Upper lobe of left lung (tissue), 4 donors: Measurements from ENCODE around the gene KREMEN2.

Source experiments
- CTCF ChIP-seq, 6 experiments: fragments of 450-650 bp in 4 of 6; fragments of 200-600 bp in 2 of 6; sonication (generic) in 2 of 6; IDR thresholded peaks; one replicate each; pipeline ENCODE4 v1.5.1; 2016 to 2019; ENCODE audit warnings: antibody characterized with exemption in 6 of 6
- EP300 ChIP-seq, 4 donors: sonication (generic); formaldehyde crosslinking; IDR thresholded peaks; one replicate each; pipeline ENCODE4 v1.5.1; 2017; ENCODE audit warnings: antibody characterized with exemption in 4 of 4, control low read depth in 2 of 4
- POLR2A ChIP-seq, 4 donors: fragments of 450-650 bp; IDR thresholded peaks; one replicate each; pipeline ENCODE4 v1.5.1; 2016 to 2017; ENCODE audit warnings: antibody characterized with exemption in 4 of 4, mild to moderate bottlenecking in 2 of 4

- TF ChIP-seq EP300 (IDR thresholded peaks at IDR 0.05) (no peak), CTCF (IDR thresholded peaks at IDR 0.05) (no peak), POLR2A (IDR thresholded peaks at IDR 0.05) (no peak)
Measured at GRCh38 chr16:3007059-3007956, 43.2 kb downstream of the KREMEN2 start.
